K562 (cell line): ENCODE results near the gene SPATA13. TPM values are rescaled to one million over a fixed set of nuclear protein-coding genes. Genes with fewer than 3 reads are reported as not detected.

Experiments
- ATAC-seq: fragments of 200-7000 bp; cut with Tn5 transposase; 3 replicates; pipeline ENCODE4 v1.9.1; 2020; ENCODE audit warnings: moderate library complexity
- BruUV-seq: library from RNA; stranded (reverse); fragments of 400-500 nt; replicated peaks from 2 replicates; lab custom pipeline; 2021; lab: Mats Ljungman, UMichigan
- CTCF ChIA-PET: fragments of 300-600 bp; formaldehyde crosslinking; extraction: SDS; loops from one replicate; lab custom pipeline; 2021; ENCODE audit warnings: low intra/inter-chr PET ratio; lab: Yijun Ruan, JAX
- POLR2A ChIA-PET: fragments of 300-600, 350-650 bp; sonication (Branson Sonifier 250); formaldehyde crosslinking; extraction: SDS; loops from one replicate; lab custom pipeline; 2021; ENCODE audit warnings: antibody characterized with exemption, inconsistent platforms; lab: Yijun Ruan, JAX
- DNase-seq, 4 experiments: peaks; one replicate each; pipeline versions ENCODE4 v3.0.0 to v3.0.0-alpha.2; 2011 to 2018; ENCODE audit warnings: low spot score in 3 of 4, mixed read lengths in 3 of 4; ENCODE audit errors: extremely low read depth in 1 of 4
- FAIRE-seq: peaks from 2 replicates; lab custom pipeline; 2011; peaks lifted over from hg19 to GRCh38; lab: Jason Lieb, UNC
- H2AFZ ChIP-seq: 2 replicates; pipeline ENCODE4 v1.6.0; 2011; ENCODE audit warnings: low read depth, low read length, control low read depth, inconsistent platforms
- H3K27ac ChIP-seq: fragments of 200-600 bp; 3 replicates; pipeline ENCODE4 v1.8.0; 2011; ENCODE audit warnings: low read depth, mild to moderate bottlenecking, control low read depth, inconsistent platforms, low read length, moderate library complexity, mixed read lengths; ENCODE audit errors: extremely low read depth
- H3K27me3 ChIP-seq, 2 experiments: fragments of 300-600 bp in 1 of 2; 2 replicates in 1 of 2; 3 replicates in 1 of 2; pipeline versions ENCODE4 v1.6.0 to v1.8.0; 2011; ENCODE audit warnings: inconsistent platforms in 2 of 2, low read length in 2 of 2, mild to moderate bottlenecking in 1 of 2, mixed read lengths in 1 of 2, moderate library complexity in 1 of 2; ENCODE audit not compliant: control insufficient read depth in 2 of 2, insufficient read depth in 2 of 2
- H3K36me3 ChIP-seq: fragments of 300-600 bp; 3 replicates; pipeline ENCODE4 v1.8.0; 2011; ENCODE audit warnings: mild to moderate bottlenecking, low read length, inconsistent platforms; ENCODE audit not compliant: control insufficient read depth, insufficient read depth
- H3K4me1 ChIP-seq, 2 experiments: fragments of 200-600 bp in 1 of 2; replicated peaks in 1 of 2; 2 replicates in 1 of 2; 3 replicates in 1 of 2; pipeline versions ENCODE4 v1.5.1 to v1.8.0; 2011; ENCODE audit warnings: inconsistent platforms in 2 of 2, low read length in 2 of 2, mild to moderate bottlenecking in 1 of 2, mixed read lengths in 1 of 2, moderate library complexity in 1 of 2; ENCODE audit not compliant: control insufficient read depth in 2 of 2, insufficient read depth in 2 of 2
- H3K4me2 ChIP-seq: 2 replicates; pipeline ENCODE4 v1.6.1; 2011; ENCODE audit warnings: low read length, control low read depth, inconsistent platforms, mixed read lengths; ENCODE audit not compliant: insufficient read depth
- H3K4me3 ChIP-seq: fragments of 200-600 bp; sonication (generic), shearing (Covaris generic); 2 replicates; pipeline ENCODE4 v1.5.1; 2016; ENCODE audit warnings: control low read depth, inconsistent platforms
- H3K79me2 ChIP-seq: fragments of 200-600 bp; 3 replicates; pipeline ENCODE4 v1.8.0; 2011; ENCODE audit warnings: low read length, inconsistent platforms; ENCODE audit not compliant: control insufficient read depth, insufficient read depth
- H3K9ac ChIP-seq, 2 experiments: 2 replicates each; pipeline versions ENCODE4 v1.6.0 to v1.6.1; 2011; ENCODE audit warnings: low read depth in 2 of 2, low read length in 2 of 2, control low read depth in 1 of 2, inconsistent platforms in 1 of 2, mild to moderate bottlenecking in 1 of 2, mixed read lengths in 1 of 2; ENCODE audit not compliant: insufficient read depth in 1 of 2
- H3K9me1 ChIP-seq: one replicate; pipeline ENCODE4 v1.6.0; 2011; ENCODE audit warnings: inconsistent platforms, mild to moderate bottlenecking, low read length, moderate library complexity; ENCODE audit not compliant: control insufficient read depth, insufficient read depth
- H3K9me3 ChIP-seq: replicated peaks from 2 replicates; pipeline ENCODE4 v1.5.1; 2011; ENCODE audit warnings: low read depth, low read length, inconsistent platforms; ENCODE audit not compliant: control insufficient read depth, insufficient read depth
- H4K20me1 ChIP-seq: replicated peaks from 2 replicates; pipeline ENCODE4 v1.6.1; 2011; ENCODE audit warnings: low read length, inconsistent platforms, mixed read lengths; ENCODE audit not compliant: control insufficient read depth, insufficient read depth
- CCAR2 ChIP-seq: fragments of 200-400 bp; formaldehyde crosslinking; IDR thresholded peaks from 2 replicates; pipeline ENCODE4 v1.6.1; 2017; ENCODE audit warnings: mild to moderate bottlenecking, low read depth, low read length
- CSDE1 ChIP-seq, 2 experiments: fragments of 450-650 bp; IDR thresholded peaks; 2 replicates each; pipeline ENCODE4 v1.6.1; 2016; ENCODE audit warnings: mild to moderate bottlenecking in 1 of 2
- FOSL1 ChIP-seq: fragments of 200-800 bp; sonication (Bioruptor generic); conservative IDR thresholded peaks from 2 replicates; pipeline ENCODE4 v1.6.1; 2016; ENCODE audit warnings: missing genetic modification characterization, missing compliant biosample characterization
- HMBOX1 ChIP-seq: sonication (generic); IDR thresholded peaks from 2 replicates; pipeline ENCODE4 v1.6.1; 2016
- ZC3H4 ChIP-seq: sonication (generic); formaldehyde crosslinking; IDR thresholded peaks from 2 replicates; pipeline ENCODE4 v1.9.0; 2021; ENCODE audit warnings: missing genetic modification reagents, borderline replicate concordance
- ZNF311 ChIP-seq: fragments of 250-450 bp; sonication (Bioruptor Pico); IDR thresholded peaks from 2 replicates; pipeline ENCODE4 v1.4.0; 2020; ENCODE audit warnings: mild to moderate bottlenecking, moderate library complexity
- ZNF436 ChIP-seq: fragments of 250-450, 450-650 bp; sonication (Bioruptor Pico); formaldehyde crosslinking; IDR thresholded peaks from 2 replicates; pipeline ENCODE4 v1.7.0; 2020; ENCODE audit warnings: mild to moderate bottlenecking
- WGBS: fragments of 100-300 bp; shearing (Covaris generic); methylation state at CpG from one replicate; pipeline ENCODE4 v1.1.6; 2016; ENCODE audit warnings: low coverage, mixed read lengths; ENCODE audit not compliant: insufficient coverage; ENCODE audit errors: missing lambda C conversion rate; 5-methylcytosine and 5-hydroxymethylcytosine counted together
- in situ Hi-C: fragments of 300-500 bp; cut with MboI; formaldehyde crosslinking; loops from 4 replicates; pipeline ENCODE4 v1.15.0; 2018; ENCODE audit warnings: inconsistent platforms, mixed read lengths
- intact Hi-C: fragments of 100-400 bp; cut with micrococcal nuclease; formaldehyde crosslinking; loops from 2 replicates; pipeline ENCODE4 v1.14.2; 2022
- polyA plus RNA-seq, 8 experiments: library from polyadenylated mRNA; depleted of rRNA in 4 of 8; stranded (reverse) in 5 of 8; unstranded in 3 of 8; fragments of >200 nt; fragmentation: Nextera tagmentation in 2 of 8; fragmentation: Illumina TruSeq in 1 of 8; extraction: Ambion mirVana in 2 of 8; extraction: Trizol in 1 of 8; gene quantifications; 2 replicates each; pipeline versions ENCODE4 v1.2.1 to v1.2.3, GENCODE V29; 2011 to 2014; ENCODE audit warnings: inconsistent platforms in 1 of 8, missing spikeins in 1 of 8
- total RNA-seq, 7 experiments: library from RNA; depleted of rRNA in 6 of 7; stranded (reverse); fragments of >200 nt in 6 of 7; fragmentation: Illumina TruSeq in 2 of 7; extraction: Trizol in 2 of 7; gene quantifications; 2 replicates each; pipeline versions ENCODE4 v1.2.1 to v1.2.3, GENCODE V29; 2011 to 2021; ENCODE audit warnings: low replicate concordance in 1 of 7

Gene SPATA13
- total and polyA plus RNA-seq, 9 of the 15 experiments (the other 6 are each of a cell fraction or from before 2014, with no cell fraction given): 0.08 to 0.99 (median 0.21) TPM; not detected in 2

DNA sequence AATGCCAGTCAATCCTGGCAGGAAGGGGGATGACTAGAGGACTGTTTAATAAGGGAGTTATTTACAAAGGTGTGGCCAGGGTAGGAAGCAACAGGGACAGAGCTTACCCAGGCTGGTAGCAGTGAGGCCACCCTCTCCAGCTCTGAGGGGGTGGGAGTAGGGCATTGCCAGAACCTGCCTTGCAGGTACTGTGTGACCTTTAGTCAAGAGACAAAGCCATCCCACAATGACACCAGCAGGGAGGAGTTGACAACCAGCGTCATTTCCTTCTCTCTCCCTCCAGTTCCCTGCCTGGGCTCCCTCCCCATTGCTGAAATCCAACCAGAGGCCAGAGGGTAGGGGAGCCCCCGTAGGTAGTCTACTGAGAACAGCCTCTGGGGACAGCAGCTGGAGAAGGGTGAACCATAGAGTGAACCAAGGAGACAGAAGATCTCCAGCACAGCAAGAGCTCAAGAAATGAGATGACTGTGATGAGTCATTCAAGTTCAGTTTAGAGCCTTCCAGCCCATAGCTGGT, 33.3 kb upstream of the SPATA13 start:
- 0% methylated on average over 2 of the region's 2 CpGs for WGBS
- H2AFZ ChIP-seq: no peak overlapping the region
- in situ Hi-C loops: no loop called here
- no TSS peak for BruUV-seq
- no peak overlapping the region for H3K4me2 ChIP-seq
- H3K9me3 ChIP-seq: 0 out of 2 replicates have a peak, but pooled peaks cover 2% of the 10 kb centered on the region
- TF ChIP-seq FOSL1 (tag) (no peak), ZNF436 (no peak), HMBOX1 (no peak), CSDE1 (IDR thresholded peaks at IDR 0.05) (no peak), ZNF311 (no peak), ZC3H4 (CRISPR knock-in tag) (no peak), CCAR2 (no peak)
- TF ChIP-seq, all 486 proteins: peak for 0
- Histone ChIP-seq H4K20me1 (no peaks in the 10 kb centered on the region), H3K79me2 (no peaks in the 10 kb centered on the region), H3K4me3 (no peak overlapping the region), H3K4me1 (no peaks in the 10 kb centered on the region), H3K9ac (no peak overlapping the region), H3K36me3 (no peaks in the 10 kb centered on the region), H3K27me3 (no peaks in the 10 kb centered on the region), H3K9me1 (no peaks in the 10 kb centered on the region), H3K27ac (no peak overlapping the region)
- intact Hi-C loops: no loop called here
- CTCF ChIA-PET: no interaction called here
- FAIRE-seq: no peak
- no peak for ATAC-seq
- no peak for DNase-seq
- POLR2A ChIA-PET: no interaction called here
